B cell (primary cell): ENCODE data around the gene POLD4. TPM values are rescaled to one million over a fixed set of nuclear protein-coding genes. Genes with fewer than 3 reads are reported as not detected.

Source experiments
- ATAC-seq: fragments of 200-7000 bp; cut with Tn5 transposase; one replicate; pipeline ENCODE4 v1.10.0; 2021; ENCODE audit warnings: low read depth, mild to moderate bottlenecking, moderate number of reproducible peaks, moderate library complexity
- CTCF ChIA-PET: fragments of 350-600 bp; sonication (Branson Sonifier 250); formaldehyde crosslinking; loops from one replicate; lab custom pipeline; 2021; ENCODE audit warnings: antibody characterized with exemption, inconsistent platforms; lab: Charles Lee
- POLR2A ChIA-PET: fragments of 350-600 bp; sonication (Branson Sonifier 250); formaldehyde crosslinking; loops from one replicate; lab custom pipeline; 2021; ENCODE audit warnings: antibody characterized with exemption; lab: Charles Lee
- DNase-seq: peaks from one replicate; pipeline ENCODE4 v3.0.0; 2013
- H2AFZ ChIP-seq: 2 replicates; pipeline ENCODE4 v1.6.1; 2012; ENCODE audit warnings: mild to moderate bottlenecking, low read depth, low read length; ENCODE audit not compliant: insufficient read depth, poor library complexity, severe bottlenecking
- H3K27ac ChIP-seq, 2 donors: 1 replicate in 1 of 2; 2 replicates in 1 of 2; pipeline ENCODE4 v1.5.1; 2012 to 2013; ENCODE audit warnings: low read length in 2 of 2, mild to moderate bottlenecking in 2 of 2, moderate library complexity in 1 of 2
- H3K27me3 ChIP-seq, 4 experiments: fragments of 200-600 bp in 1 of 4; sonication (generic) in 1 of 4; replicated peaks in 1 of 4; 1 replicate in 2 of 4; 2 replicates in 2 of 4; pipeline versions ENCODE4 v1.6.1 to v1.7.0; 2013 to 2016; ENCODE audit warnings: low read length in 3 of 4, mild to moderate bottlenecking in 2 of 4, mixed read lengths in 1 of 4, moderate library complexity in 1 of 4; ENCODE audit not compliant: insufficient read depth in 4 of 4, control insufficient read depth in 3 of 4; ENCODE audit errors: control extremely low read depth in 1 of 4
- H3K36me3 ChIP-seq, 2 experiments: replicated peaks in 1 of 2; 1 replicate in 1 of 2; 2 replicates in 1 of 2; pipeline versions ENCODE4 v1.6.1 to v1.7.1; 2013; ENCODE audit warnings: low read length in 1 of 2; ENCODE audit not compliant: insufficient read depth in 2 of 2, control insufficient read depth in 1 of 2; ENCODE audit errors: control extremely low read depth in 1 of 2, extremely low read depth in 1 of 2
- H3K4me1 ChIP-seq, 2 donors: fragments of 200-600 bp in 1 of 2; sonication (generic) in 1 of 2; 1 replicate in 1 of 2; 2 replicates in 1 of 2; pipeline versions ENCODE4 v1.5.1 to v1.6.1; 2013 to 2017; ENCODE audit warnings: low read length in 2 of 2; ENCODE audit not compliant: control insufficient read depth in 2 of 2, insufficient read depth in 2 of 2
- H3K4me2 ChIP-seq: replicated peaks from 2 replicates; pipeline ENCODE3; 2012; ENCODE audit warnings: mild to moderate bottlenecking, low read depth, low read length; ENCODE audit not compliant: poor library complexity, severe bottlenecking
- H3K4me3 ChIP-seq, 5 experiments: fragments of 200-600 bp in 1 of 5; sonication (generic) in 1 of 5; 1 replicate in 3 of 5; 2 replicates in 2 of 5; pipeline versions ENCODE4 v1.5.1 to v1.7.0; 2011 to 2016; ENCODE audit warnings: low read length in 4 of 5, mild to moderate bottlenecking in 4 of 5, low read depth in 2 of 5, control low read depth in 1 of 5, moderate library complexity in 1 of 5; ENCODE audit not compliant: insufficient read depth in 1 of 5; ENCODE audit errors: control extremely low read depth in 1 of 5, extremely low read depth in 1 of 5
- H3K79me2 ChIP-seq: fragments of 200-600 bp; sonication (generic); one replicate; pipeline ENCODE4 v1.6.0; 2016; ENCODE audit warnings: low read length; ENCODE audit not compliant: control insufficient read depth, insufficient read depth
- H3K9ac ChIP-seq: fragments of 200-600 bp; sonication (generic); 2 replicates; pipeline ENCODE4 v1.6.1; 2017; ENCODE audit warnings: mild to moderate bottlenecking, low read length, moderate library complexity
- H3K9me3 ChIP-seq, 3 donors: one replicate each; pipeline versions ENCODE4 v1.6.1 to v1.7.1; 2013; ENCODE audit warnings: low read length in 2 of 3; ENCODE audit not compliant: control insufficient read depth in 2 of 3, insufficient read depth in 1 of 3; ENCODE audit errors: control extremely low read depth in 1 of 3
- H4K20me1 ChIP-seq: 2 replicates; pipeline ENCODE4 v1.6.0; 2012; ENCODE audit warnings: mild to moderate bottlenecking, low read length; ENCODE audit not compliant: insufficient read depth, control insufficient read depth, poor library complexity, severe bottlenecking
- H3K27ac Mint-ChIP-seq: one replicate; pipeline ENCODE4 v1.8.0; 2021; ENCODE audit warnings: mixed read lengths
- H3K27me3 Mint-ChIP-seq: one replicate; pipeline ENCODE4 v1.8.0; 2021; ENCODE audit warnings: mixed read lengths
- H3K4me1 Mint-ChIP-seq: one replicate; pipeline ENCODE4 v1.8.0; 2021; ENCODE audit warnings: mixed read lengths
- H3K4me3 Mint-ChIP-seq: one replicate; pipeline ENCODE4 v1.8.0; 2021; ENCODE audit warnings: mixed read lengths
- H3K9me3 Mint-ChIP-seq: one replicate; pipeline ENCODE4 v1.8.0; 2022; ENCODE audit warnings: mixed read lengths; ENCODE audit not compliant: insufficient read depth
- EZH2 ChIP-seq: IDR thresholded peaks from 2 replicates; pipeline ENCODE4 v1.6.1; 2012; ENCODE audit warnings: borderline replicate concordance, low read depth, mild to moderate bottlenecking, moderate library complexity, low read length; ENCODE audit not compliant: insufficient read depth, poor library complexity, severe bottlenecking
- WGBS: methylation state at CpG from one replicate; pipeline ENCODE4 v1.1.5; 2013; ENCODE audit warnings: missing lambda C conversion rate; ENCODE audit not compliant: insufficient coverage; 5-methylcytosine and 5-hydroxymethylcytosine counted together
- intact Hi-C: fragments of 100-400 bp; cut with micrococcal nuclease; formaldehyde crosslinking; loops from one replicate; pipeline ENCODE4 v1.10.0; 2022
- polyA plus RNA-seq: library from polyadenylated mRNA; depleted of rRNA; stranded (reverse); fragments of >200 nt; gene quantifications from 2 replicates; pipeline ENCODE4 v1.2.3, GENCODE V29; 2012
- total RNA-seq, 2 donors: library from RNA; stranded (reverse); fragments of 120-200 nt in 1 of 2; gene quantifications; 1 replicate in 1 of 2; 2 replicates in 1 of 2; pipeline versions ENCODE4 v1.2.3 to v1.2.4, GENCODE V29; 2013 to 2022
- TF ChIP-seq, protein P1 (sequence below): fragments of 200-600 bp; IDR thresholded peaks from one replicate; pipeline ENCODE4 v1.8.0; 2022; ENCODE audit warnings: antibody characterized with exemption, mild to moderate bottlenecking

The POLD4 gene
- total and polyA plus RNA-seq, 2 donors (not counting 1 experiment from before 2014, with no cell fraction given) = 210 to 559 TPM

DNA sequence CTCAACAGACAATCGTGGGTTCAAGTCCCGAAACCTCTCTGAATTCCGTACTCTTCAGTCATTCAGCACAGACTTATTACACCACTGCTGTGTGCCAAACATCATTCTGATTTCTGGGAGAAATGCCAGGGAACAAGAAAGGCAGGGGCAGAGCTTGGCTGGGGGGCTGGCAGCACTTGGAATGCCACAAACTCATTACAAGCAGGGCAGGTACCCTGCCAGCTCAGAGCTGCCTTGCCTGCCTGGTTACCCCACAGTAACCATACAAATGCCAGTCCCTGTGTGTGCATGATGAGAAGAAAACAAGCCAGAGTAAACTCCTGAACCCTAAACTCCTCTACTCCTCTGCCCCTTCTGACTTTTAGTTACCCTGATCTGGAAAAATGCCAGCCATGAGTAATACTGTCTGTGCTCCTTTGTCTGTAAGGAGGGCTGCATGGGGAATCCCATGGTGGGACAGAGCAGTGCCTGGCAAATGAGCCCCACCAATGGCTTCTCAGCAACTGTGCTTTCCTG is 31.6 kb upstream of the POLD4 start:
- Histone ChIP-seq H3K9me3 (no peaks in the 10 kb centered on the region), H3K4me1 (peaks cover 22 to 34% of the 10 kb centered on the region in 2 donors), H4K20me1 (peaks cover 7% of the 10 kb centered on the region), H2AFZ (no peak overlapping the region), H3K36me3 (no peaks in the 10 kb centered on the region), H3K79me2 (peaks cover 20% of the 10 kb centered on the region), H3K4me3 (no peak overlapping the region), H3K4me2 (no peak overlapping the region), H3K9ac (no peak overlapping the region), H3K27ac (no peak overlapping the region), H3K27me3 (no peaks in the 10 kb centered on the region)
- Mint-ChIP-seq H3K27me3 (no peaks in the 10 kb centered on the region), H3K9me3 (no peaks in the 10 kb centered on the region), H3K27ac (no peak overlapping the region), H3K4me3 (no peak overlapping the region), H3K4me1 (peaks cover 31% of the 10 kb centered on the region)
- WGBS = 96% methylated on average over 3 of the region's 3 CpGs
- DNase-seq = no peak
- no peak for TF ChIP-seq EZH2
- TF ChIP-seq, protein P1, sequence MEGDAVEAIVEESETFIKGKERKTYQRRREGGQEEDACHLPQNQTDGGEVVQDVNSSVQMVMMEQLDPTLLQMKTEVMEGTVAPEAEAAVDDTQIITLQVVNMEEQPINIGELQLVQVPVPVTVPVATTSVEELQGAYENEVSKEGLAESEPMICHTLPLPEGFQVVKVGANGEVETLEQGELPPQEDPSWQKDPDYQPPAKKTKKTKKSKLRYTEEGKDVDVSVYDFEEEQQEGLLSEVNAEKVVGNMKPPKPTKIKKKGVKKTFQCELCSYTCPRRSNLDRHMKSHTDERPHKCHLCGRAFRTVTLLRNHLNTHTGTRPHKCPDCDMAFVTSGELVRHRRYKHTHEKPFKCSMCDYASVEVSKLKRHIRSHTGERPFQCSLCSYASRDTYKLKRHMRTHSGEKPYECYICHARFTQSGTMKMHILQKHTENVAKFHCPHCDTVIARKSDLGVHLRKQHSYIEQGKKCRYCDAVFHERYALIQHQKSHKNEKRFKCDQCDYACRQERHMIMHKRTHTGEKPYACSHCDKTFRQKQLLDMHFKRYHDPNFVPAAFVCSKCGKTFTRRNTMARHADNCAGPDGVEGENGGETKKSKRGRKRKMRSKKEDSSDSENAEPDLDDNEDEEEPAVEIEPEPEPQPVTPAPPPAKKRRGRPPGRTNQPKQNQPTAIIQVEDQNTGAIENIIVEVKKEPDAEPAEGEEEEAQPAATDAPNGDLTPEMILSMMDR = no peak
- ATAC-seq = no peak
- intact Hi-C loops = loop anchor here (5.0 kb wide), 2 partner anchors 98 to 143 kb away; partner anchors contain the start of gene ANKRD13D
- ChIA-PET CTCF (interaction anchor here (0.5 to 42.2 kb wide), 6 partner anchors 30 to 331 kb away, joined by 3 to 2379 read pairs (median 4); partner anchors contain the start of genes CLCF1 and POLD4), POLR2A (interaction anchor here (5.8 kb wide), 1 partner anchor 31 kb away, joined by 153 read pairs; the partner anchor contains the start of gene POLD4)
